Measurements from ENCODE around the gene C4B. TPM values are rescaled to one million over a fixed set of nuclear protein-coding genes. Genes with fewer than 3 reads are reported as not detected.
"Not testable (repeated sequence)": the region's sequence is repeated elsewhere in the genome, so short reads cannot be mapped to it uniquely, and the experiment has no call there.

C4B gene
- total RNA-seq, 1 experiment from 2014 or later: 0.26 TPM

- Histone ChIP-seq H3K27me3 (no peaks in the 10 kb centered on the region), H3K9me3 (no peaks in the 10 kb centered on the region), H3K4me3 (no peak overlapping the region), H3K36me3 (no peaks in the 10 kb centered on the region)
- DNase-seq: no peak
Observed at GRCh38 chr6:32060966-32061655, 46.5 kb downstream of the C4B start.

- H3K4me3 ChIP-seq: no peak overlapping the region
- no peaks in the 10 kb centered on the region for H3K27me3 ChIP-seq
- DNase-seq: no peak
Observed at GRCh38 chr6:32064706-32065105, 50.1 kb downstream of the C4B start.

GRCh38 chr6:32067521-32067920, 52.9 kb downstream of the C4B start:
- not testable (repeated sequence) for H3K27me3 ChIP-seq, H3K9me3 ChIP-seq, H3K4me3 ChIP-seq, H3K36me3 ChIP-seq, DNase-seq

More at GRCh38 chr6:32064706-32065105, 50.1 kb downstream of the C4B start:
- Histone ChIP-seq H3K36me3 (no peaks in the 10 kb centered on the region), H3K9me3 (no peaks in the 10 kb centered on the region)

- DNase-seq, H3K4me3 ChIP-seq, H3K9me3 ChIP-seq, H3K36me3 ChIP-seq, H3K27me3 ChIP-seq: not testable (repeated sequence)
Observed at GRCh38 chr6:32068315-32068714, 53.7 kb downstream of the C4B start.

DNA sequence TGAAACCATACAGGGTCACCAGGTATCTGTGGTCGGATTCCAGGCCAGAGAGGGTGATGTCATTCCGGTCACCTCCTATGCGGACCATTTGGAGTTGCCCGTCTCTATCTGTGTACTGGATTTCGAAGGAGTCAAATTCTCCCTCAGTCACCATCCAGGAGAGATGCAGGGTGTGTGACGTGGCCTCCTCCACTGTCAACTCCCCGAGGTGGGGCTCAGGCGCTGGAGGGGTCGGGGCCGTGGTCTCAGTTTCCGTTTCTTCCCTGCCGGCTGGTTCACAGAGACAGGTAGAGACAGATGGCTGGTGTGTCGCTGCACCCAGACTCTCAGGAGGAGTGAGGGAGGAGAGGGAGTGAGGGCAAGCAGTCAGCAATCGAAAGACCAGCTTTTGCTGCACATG, 54.3 kb downstream of the C4B start:
- DNase-seq: no peak
- Histone ChIP-seq H3K4me3 (no peak overlapping the region), H3K36me3 (no peaks in the 10 kb centered on the region), H3K9me3 (no peaks in the 10 kb centered on the region), H3K27me3 (no peaks in the 10 kb centered on the region)

DNA sequence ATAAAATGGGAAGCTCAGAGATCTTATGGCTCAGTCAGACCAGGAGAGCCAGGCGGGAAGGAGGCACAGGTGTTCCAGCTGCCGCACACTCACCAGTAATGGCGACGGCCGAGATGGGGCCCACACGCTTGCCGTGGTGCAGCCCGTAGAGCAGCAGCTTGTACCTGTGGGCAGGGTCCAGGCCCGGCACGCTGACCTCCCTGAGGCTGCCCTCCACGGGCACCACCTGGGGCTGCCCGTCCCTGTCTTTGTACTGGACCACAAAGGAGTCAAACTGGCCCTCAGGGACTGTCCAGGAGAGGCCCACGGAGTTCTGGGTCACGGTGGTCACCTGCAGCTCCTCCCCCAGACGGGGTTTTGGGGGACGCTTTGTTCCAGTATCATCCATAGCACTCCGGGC, 54.9 kb downstream of the C4B start:
- H3K9me3 ChIP-seq: no peaks in the 10 kb centered on the region
- no peak for DNase-seq
- no peak overlapping the region for H3K4me3 ChIP-seq
- H3K27me3 ChIP-seq: no peaks in the 10 kb centered on the region
- no peaks in the 10 kb centered on the region for H3K36me3 ChIP-seq

DNA sequence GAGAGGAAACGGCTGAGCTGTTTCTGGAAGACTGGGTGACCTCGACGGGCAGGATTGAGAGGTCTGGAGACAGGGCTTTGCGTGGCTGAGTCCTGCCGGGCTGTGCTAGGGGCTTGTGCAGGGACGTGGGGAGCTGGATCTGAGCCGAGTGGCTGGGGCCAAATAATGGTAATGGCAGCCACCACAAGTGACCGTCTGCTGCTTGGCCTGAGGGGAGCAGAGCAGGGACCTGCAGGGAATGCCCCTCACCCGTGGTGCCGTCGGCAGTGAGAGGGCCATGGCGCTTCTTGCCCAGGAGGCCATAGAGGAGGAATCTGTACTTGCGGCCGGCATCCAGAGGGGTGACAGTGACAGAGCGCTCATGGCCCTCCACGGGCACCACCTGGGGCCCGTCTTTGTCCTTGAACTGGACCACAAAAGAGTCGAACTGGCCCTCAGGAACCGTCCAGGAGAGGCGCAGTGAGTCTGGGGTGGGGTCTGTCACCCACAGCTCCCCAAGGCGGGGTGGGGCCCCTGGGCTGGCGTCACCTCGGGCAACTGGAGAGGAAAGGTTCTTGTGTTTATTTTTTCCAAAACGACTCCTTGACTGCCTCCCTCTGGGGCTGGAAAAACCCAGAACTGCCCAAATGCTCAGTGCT, 55.4 kb downstream of the C4B start:
- H3K27me3 ChIP-seq: no peaks in the 10 kb centered on the region
- H3K36me3 ChIP-seq: no peaks in the 10 kb centered on the region
- H3K4me3 ChIP-seq: no peak overlapping the region
- DNase-seq: no peak
- H3K9me3 ChIP-seq: no peaks in the 10 kb centered on the region

DNA sequence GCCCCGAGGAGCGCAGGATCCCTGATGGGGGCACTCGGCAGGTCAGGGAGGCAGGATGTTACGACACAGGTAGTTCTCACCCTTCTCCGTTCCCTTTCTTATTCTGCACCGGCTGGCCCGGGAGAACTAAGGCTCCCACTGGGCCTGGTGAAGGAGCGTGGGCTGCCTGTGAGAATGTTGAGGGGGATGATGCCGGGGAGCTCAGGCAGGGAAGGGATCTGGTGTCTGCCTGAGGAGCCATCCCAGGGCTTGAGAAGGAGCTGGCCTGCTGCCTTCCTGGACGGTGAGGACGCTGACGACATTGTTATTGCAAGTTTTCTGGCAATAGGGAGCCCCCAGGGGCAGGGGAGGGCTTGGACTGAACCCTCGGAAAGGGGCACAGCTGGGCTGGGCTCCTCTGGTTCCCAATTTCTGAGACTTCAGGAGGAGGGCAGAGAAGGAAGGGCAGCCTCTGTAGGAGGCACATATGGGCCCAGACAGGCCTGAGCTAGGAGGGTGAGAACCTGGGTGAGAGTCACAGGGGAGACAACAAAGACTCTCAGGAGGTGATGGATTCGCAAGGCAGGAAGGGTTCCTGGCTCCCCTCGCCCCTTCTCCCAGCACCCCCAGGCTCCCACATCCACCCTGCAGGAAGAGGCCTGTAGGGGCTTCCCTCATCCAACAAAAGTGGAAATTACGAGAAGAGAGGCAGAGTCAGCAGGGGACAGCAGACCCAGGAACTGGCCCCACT, 56.4 kb downstream of the C4B start:
- Histone ChIP-seq H3K9me3 (no peaks in the 10 kb centered on the region), H3K36me3 (no peaks in the 10 kb centered on the region), H3K27me3 (no peaks in the 10 kb centered on the region), H3K4me3 (no peak overlapping the region)
- no peak for DNase-seq

- no peaks in the 10 kb centered on the region for H3K36me3 ChIP-seq
- H3K27me3 ChIP-seq: no peaks in the 10 kb centered on the region
- no peak for DNase-seq
- no peaks in the 10 kb centered on the region for H3K9me3 ChIP-seq
- no peak overlapping the region for H3K4me3 ChIP-seq
Observed at GRCh38 chr6:32073101-32073500, 58.5 kb downstream of the C4B start.

DNA sequence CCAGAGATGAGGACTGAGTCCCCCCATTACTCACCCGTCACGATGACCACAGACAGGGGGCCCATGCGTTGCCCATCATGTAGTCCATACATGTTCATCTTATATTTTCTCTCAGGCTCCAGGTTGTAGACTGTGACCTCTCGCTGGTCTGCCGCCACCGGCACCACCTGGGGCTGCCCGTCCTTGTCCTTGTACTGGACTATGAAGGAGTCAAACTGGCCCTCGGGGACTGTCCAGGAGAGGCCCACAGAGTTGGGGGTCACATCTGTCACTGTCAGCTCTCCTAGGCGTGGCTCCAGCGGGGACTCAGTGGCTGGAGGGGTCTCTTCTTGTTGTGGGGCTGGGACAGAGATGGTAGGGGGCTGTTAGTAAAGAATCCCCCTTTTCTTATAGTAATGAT, 59.0 kb downstream of the C4B start:
- Histone ChIP-seq H3K4me3 (no peak overlapping the region), H3K9me3 (no peaks in the 10 kb centered on the region), H3K36me3 (no peaks in the 10 kb centered on the region), H3K27me3 (no peaks in the 10 kb centered on the region)
- DNase-seq: no peak

DNA sequence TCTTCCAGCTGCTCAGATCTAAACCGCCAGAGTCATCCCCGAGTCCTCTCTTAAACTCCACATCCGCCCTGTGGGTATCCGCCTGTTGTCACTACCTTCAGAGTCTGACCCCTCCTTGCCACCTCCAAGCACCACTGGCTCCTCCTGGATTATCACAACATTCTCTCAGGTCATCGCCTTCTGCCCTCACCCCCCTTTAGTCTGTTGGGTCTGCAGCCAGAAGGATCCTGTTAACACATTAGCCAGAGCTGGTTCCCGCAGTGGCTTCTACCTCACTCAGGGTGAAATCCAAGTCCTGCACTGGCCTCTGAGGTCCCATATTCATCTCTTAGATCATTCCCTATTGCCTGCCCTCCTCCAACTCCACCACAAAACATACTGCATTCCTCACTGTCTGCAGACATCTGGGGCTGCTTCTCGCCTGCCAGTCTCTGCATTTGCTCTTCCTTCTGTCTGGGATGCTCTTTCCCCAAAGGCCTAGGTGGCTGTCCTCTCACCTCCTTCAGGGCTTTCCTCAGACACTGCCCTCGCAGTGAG, 60.5 kb downstream of the C4B start:
- DNase-seq: no peak
- Histone ChIP-seq H3K9me3 (no peaks in the 10 kb centered on the region), H3K4me3 (no peak overlapping the region), H3K27me3 (no peaks in the 10 kb centered on the region), H3K36me3 (no peaks in the 10 kb centered on the region)

- Histone ChIP-seq H3K9me3 (no peaks in the 10 kb centered on the region), H3K36me3 (no peaks in the 10 kb centered on the region), H3K27me3 (no peaks in the 10 kb centered on the region), H3K4me3 (no peak overlapping the region)
- DNase-seq: no peak
Observed at GRCh38 chr6:32075781-32076180, 61.2 kb downstream of the C4B start.

DNA sequence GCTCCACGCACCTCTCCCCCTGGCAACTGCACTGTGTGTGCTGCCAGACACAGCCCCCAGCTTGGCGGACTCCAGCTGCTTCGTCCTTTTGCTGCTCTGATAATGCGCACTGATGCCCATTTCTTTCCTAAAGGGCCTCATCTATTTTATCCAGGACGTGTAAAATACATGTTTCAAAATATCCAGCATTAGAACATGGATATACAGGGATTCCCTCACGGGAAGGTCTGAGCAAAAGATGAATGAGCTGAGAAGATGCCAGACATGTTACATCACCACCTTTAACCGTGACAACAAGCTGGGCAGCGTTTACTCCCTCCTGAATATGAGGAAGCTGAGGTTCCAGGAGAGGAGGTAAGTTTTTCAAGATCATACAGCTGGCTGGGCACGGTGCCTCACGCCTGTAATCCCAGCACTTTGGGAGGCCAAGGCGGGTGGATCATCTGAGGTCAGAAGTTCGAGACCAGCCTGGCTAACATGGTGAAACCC, 61.8 kb downstream of the C4B start:
- DNase-seq: peak; percentile 81
- Histone ChIP-seq H3K36me3 (no peaks in the 10 kb centered on the region), H3K9me3 (no peaks in the 10 kb centered on the region), H3K27me3 (no peaks in the 10 kb centered on the region), H3K4me3 (no peak overlapping the region)

GRCh38 chr6:32079566-32080290, 65.1 kb downstream of the C4B start:
- no peak overlapping the region for H3K4me3 ChIP-seq
- H3K27me3 ChIP-seq: no peaks in the 10 kb centered on the region
- H3K36me3 ChIP-seq: no peaks in the 10 kb centered on the region
- peak; percentile 23 for DNase-seq
- H3K9me3 ChIP-seq: no peaks in the 10 kb centered on the region

DNA sequence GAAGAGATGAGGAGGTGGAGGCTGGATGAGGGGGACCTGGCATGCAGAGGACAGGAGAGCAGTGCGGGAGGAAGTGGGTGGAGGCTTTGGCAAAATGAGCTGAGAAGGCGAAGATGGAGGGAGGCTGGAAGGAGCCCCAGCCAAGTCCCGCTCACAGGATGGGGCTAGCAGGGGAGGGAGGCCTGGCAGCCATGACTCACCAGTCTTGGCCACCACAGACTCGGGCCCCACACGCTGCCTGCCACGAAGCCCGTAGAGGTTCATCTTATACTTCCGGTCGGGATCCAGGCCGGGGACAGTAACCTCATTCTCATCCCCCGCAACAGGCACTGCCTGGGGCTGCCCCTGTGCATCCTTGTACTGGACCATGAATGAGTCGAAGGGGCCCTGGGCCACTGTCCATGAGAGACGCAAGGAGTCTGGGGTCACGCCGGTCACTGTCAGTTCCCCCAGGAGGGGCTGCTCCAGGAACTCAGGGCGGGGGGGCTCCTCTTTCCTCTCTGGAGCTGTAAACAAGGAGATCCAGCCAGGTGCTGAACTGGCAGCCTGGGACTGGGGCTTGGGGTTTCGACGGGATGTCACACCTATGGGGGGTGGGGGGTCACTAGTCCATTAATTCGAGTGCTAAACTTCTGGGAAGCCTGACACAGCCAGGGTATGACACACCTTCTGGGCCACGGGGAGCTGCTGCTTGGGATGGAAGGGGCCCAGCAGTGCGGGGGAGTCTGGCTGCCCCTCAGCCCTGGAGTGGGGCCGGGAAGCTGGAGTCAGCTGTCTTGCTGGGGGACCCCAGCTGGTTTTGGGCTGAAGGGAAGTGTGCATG, 66.8 kb downstream of the C4B start:
- Histone ChIP-seq H3K36me3 (no peaks in the 10 kb centered on the region), H3K4me3 (no peak overlapping the region), H3K9me3 (no peaks in the 10 kb centered on the region), H3K27me3 (no peaks in the 10 kb centered on the region)
- peak; percentile 93 for DNase-seq

DNA sequence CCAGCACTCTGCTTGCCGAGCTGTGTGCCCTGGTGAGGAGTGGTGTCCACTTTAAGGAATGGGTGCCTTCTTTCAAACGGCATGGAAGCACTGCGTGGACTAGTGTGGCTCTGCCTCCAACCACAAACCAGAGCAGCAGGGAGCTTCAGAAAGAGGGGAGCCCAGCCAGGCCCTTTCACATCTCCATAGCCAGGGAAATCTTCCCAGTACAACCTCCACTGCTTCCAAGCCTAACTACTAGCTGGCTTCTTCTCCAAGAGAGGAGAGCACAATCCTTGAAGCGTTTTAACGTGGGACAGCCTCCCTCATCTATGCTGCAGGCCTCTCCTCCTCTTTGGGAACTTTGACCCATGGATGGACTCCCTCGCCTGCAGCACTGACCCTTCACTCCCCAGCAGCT, 67.9 kb downstream of the C4B start:
- no peaks in the 10 kb centered on the region for H3K36me3 ChIP-seq
- no peaks in the 10 kb centered on the region for H3K9me3 ChIP-seq
- H3K4me3 ChIP-seq: no peak overlapping the region
- no peaks in the 10 kb centered on the region for H3K27me3 ChIP-seq
- DNase-seq: no peak

Measured in MG63 (cell line).